HG03521 (cell line): ENCODE results near the gene PTK6.

Source experiments
- ATAC-seq: cut with Tn5 transposase; IDR thresholded peaks from one replicate; pipeline ENCODE4 v1.9.1; 2021; ENCODE audit warnings: mild to moderate bottlenecking, moderate library complexity; ENCODE audit not compliant: unreplicated experiment

Gene PTK6

GRCh38 chr20:63497138-63497945, 39.8 kb downstream of the PTK6 start:
- ATAC-seq, result no peak

GRCh38 chr20:63496596-63497120, 40.5 kb downstream of the PTK6 start:
- ATAC-seq, result no peak

- ATAC-seq, result no peak
Measured at GRCh38 chr20:63495741-63496595, 41.2 kb downstream of the PTK6 start.

GRCh38 chr20:63495167-63495720, 41.9 kb downstream of the PTK6 start:
- no peak for ATAC-seq

- ATAC-seq, result no peak
Measured at GRCh38 chr20:63494420-63495166, 42.6 kb downstream of the PTK6 start.

- ATAC-seq, result no peak
Measured at GRCh38 chr20:63494084-63494419, 43.1 kb downstream of the PTK6 start.

GRCh38 chr20:63493563-63494020, 43.6 kb downstream of the PTK6 start:
- ATAC-seq, result no peak

GRCh38 chr20:63492982-63493381, 44.2 kb downstream of the PTK6 start:
- no peak for ATAC-seq

GRCh38 chr20:63492518-63492917, 44.7 kb downstream of the PTK6 start:
- no peak for ATAC-seq

GRCh38 chr20:63491635-63492230, 45.4 kb downstream of the PTK6 start:
- ATAC-seq, result no peak

- no peak for ATAC-seq
Measured at GRCh38 chr20:63491078-63491477, 46.1 kb downstream of the PTK6 start.

GRCh38 chr20:63490416-63490815, 46.8 kb downstream of the PTK6 start:
- no peak for ATAC-seq

- no peak for ATAC-seq
Measured at GRCh38 chr20:63488315-63489251, 48.6 kb downstream of the PTK6 start.

GRCh38 chr20:63487781-63488241, 49.4 kb downstream of the PTK6 start:
- no peak for ATAC-seq

GRCh38 chr20:63487116-63487764, 49.9 kb downstream of the PTK6 start:
- ATAC-seq, result no peak

GRCh38 chr20:63486300-63486855, 50.8 kb downstream of the PTK6 start:
- no peak for ATAC-seq

GRCh38 chr20:63484651-63485403, 52.3 kb downstream of the PTK6 start:
- no peak for ATAC-seq

GRCh38 chr20:63484236-63484635, 52.9 kb downstream of the PTK6 start:
- no peak for ATAC-seq
